ENCODE measurements around the gene ANXA5. TPM values are rescaled to one million over a fixed set of nuclear protein-coding genes. Genes with fewer than 3 reads are reported as not detected.
"Not testable (repeated sequence)": the region's sequence is repeated elsewhere in the genome, so short reads cannot be mapped to it uniquely, and the experiment has no call there.

ANXA5 gene
- total and polyA plus RNA-seq, 4 experiments from 2014 or later: 70.7 to 316 (median 139) TPM

DNA sequence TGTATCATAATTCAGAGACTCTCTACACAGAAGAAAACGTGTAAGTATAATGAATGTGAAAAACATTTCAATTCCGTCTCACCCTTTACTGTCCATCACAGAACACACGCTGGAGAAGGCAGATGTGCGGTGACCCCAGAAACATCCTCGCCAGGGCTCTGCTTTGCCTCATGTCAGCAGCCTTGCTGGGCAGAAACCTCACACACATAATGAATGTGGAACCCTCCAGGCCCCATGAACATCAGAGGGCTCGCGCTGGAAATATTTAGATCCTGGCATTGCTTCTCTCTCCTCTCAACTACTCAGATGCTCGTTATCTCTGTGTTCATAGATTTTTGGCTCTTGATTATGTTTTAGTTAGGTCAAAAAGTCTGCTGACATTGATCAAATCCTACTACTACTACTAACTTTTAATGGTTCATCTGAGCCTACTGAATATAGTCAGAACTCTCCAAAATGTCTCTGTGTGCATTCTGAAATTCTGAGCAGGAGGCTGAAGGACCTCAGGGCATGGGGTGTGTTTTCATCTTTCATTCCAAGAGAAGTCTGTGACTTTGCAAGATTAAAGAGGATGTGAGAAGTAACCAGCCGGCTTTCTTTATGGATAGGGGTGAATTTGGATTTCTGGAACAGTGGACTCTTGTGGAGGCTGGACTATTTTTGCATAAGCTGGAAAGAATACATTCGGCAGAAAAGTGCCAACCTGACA is 41.2 kb upstream of the ANXA5 start:
- Histone ChIP-seq H3K36me3 (ENCODE audit: insufficient read depth, low read length) (no peaks in the 10 kb centered on the region), H3K27me3 (ENCODE audit: insufficient read depth, low read length) (no peaks in the 10 kb centered on the region), H3K27ac (ENCODE audit: low read depth, low read length) (no peak overlapping the region), H3K4me3 (ENCODE audit: low read length in 2 of 2) (no peak overlapping the region), H3K4me1 (ENCODE audit: insufficient read depth, low read length) (no peaks in the 10 kb centered on the region), H3K9me3 (ENCODE audit: control insufficient read depth in 1 of 2, low read length in 2 of 2) (no peaks in the 10 kb centered on the region)
- Mint-ChIP-seq H3K36me3 (no peaks in the 10 kb centered on the region), H3K4me1 (no peaks in the 10 kb centered on the region), H3K27ac (no peak overlapping the region), H3K9me3 (no peaks in the 10 kb centered on the region), H3K4me3 (no peak overlapping the region), H3K27me3 (peaks cover 1 to 5% of the 10 kb centered on the region in 2 donors)
- intact Hi-C loops (cut with micrococcal nuclease): no loop called here
- ChIA-PET CTCF (ENCODE audit: partially characterized antibody) (interaction anchor here (0.7 to 2.4 kb wide), 3 partner anchors 16 to 1358 kb away, joined by 3 to 15 read pairs (median 3); no protein-coding TSS in a partner anchor), POLR2A (ENCODE audit: partially characterized antibody) (no interaction called here)
- DNase-seq: no peak

DNA sequence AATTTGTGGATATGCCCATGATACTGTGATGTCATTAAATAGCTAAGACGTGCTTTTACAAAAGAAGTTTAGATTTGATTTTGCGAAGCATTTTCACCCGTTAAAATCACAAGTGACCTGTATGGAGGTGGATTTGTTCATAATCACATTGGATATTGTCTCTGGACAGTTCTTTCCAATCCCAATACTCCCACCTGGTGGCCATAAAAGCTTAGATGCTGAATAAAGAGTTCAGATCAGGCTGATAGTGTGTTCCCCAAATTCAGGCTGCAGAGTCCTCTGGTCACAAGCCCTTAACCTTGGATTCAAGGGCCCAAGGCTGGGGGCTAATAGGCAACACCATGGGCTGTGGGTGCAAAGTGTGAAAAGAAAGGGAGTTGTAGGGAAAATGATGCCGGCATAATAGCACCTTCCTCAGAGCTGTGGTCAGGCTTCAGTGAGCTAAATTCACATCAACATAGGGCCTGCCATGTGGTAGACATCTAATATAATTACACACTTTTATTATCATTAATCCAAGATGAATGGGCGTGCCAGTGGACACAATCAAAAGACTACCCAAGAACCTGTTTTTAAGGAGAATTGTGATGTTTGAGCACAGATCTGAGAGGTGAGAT is 40.1 kb upstream of the ANXA5 start:
- ChIA-PET CTCF (ENCODE audit: partially characterized antibody) (interaction anchor here (0.6 to 2.4 kb wide), 4 partner anchors 15 to 868 kb away, joined by 3 to 15 read pairs (median 6); no protein-coding TSS in a partner anchor), POLR2A (ENCODE audit: partially characterized antibody) (no interaction called here)
- intact Hi-C loops (cut with micrococcal nuclease): no loop called here
- Histone ChIP-seq H3K27ac (ENCODE audit: low read depth, low read length) (no peak overlapping the region), H3K9me3 (ENCODE audit: control insufficient read depth in 1 of 2, low read length in 2 of 2) (no peaks in the 10 kb centered on the region), H3K27me3 (ENCODE audit: insufficient read depth, low read length) (no peaks in the 10 kb centered on the region), H3K4me1 (ENCODE audit: insufficient read depth, low read length) (no peaks in the 10 kb centered on the region), H3K36me3 (ENCODE audit: insufficient read depth, low read length) (no peaks in the 10 kb centered on the region), H3K4me3 (ENCODE audit: low read length in 2 of 2) (no peak overlapping the region)
- H3K27me3 Mint-ChIP-seq: peaks cover 7% of the 10 kb centered on the region in 2 donors
- H3K4me1 Mint-ChIP-seq: no peaks in the 10 kb centered on the region
- H3K36me3 Mint-ChIP-seq: no peaks in the 10 kb centered on the region
- no peaks in the 10 kb centered on the region for H3K9me3 Mint-ChIP-seq
- H3K4me3 Mint-ChIP-seq: no peak overlapping the region
- peak in 4 of 5 donors; percentile 6 to 12 (median 10) for DNase-seq
- H3K27ac Mint-ChIP-seq: no peak overlapping the region

- ChIA-PET POLR2A (ENCODE audit: partially characterized antibody) (no interaction called here), CTCF (ENCODE audit: partially characterized antibody) (interaction anchor here (1.4 kb wide), 3 partner anchors 9 to 363 kb away, joined by 4 to 6 read pairs (median 5); no protein-coding TSS in a partner anchor)
- H3K27ac ChIP-seq (ENCODE audit: low read depth, low read length): no peak overlapping the region
- H3K36me3 ChIP-seq (ENCODE audit: insufficient read depth, low read length): no peaks in the 10 kb centered on the region
- H3K4me1 Mint-ChIP-seq: no peaks in the 10 kb centered on the region
- no peak for DNase-seq
- no peak overlapping the region for H3K4me3 Mint-ChIP-seq
- H3K27ac Mint-ChIP-seq: no peak overlapping the region
- H3K27me3 Mint-ChIP-seq: peaks cover 6 to 7% of the 10 kb centered on the region in 2 donors
- no peaks in the 10 kb centered on the region for H3K36me3 Mint-ChIP-seq
- H3K4me1 ChIP-seq (ENCODE audit: insufficient read depth, low read length): no peaks in the 10 kb centered on the region
- no peak overlapping the region for H3K4me3 ChIP-seq (ENCODE audit: low read length in 2 of 2)
- no peaks in the 10 kb centered on the region for H3K9me3 ChIP-seq (ENCODE audit: control insufficient read depth in 1 of 2, low read length in 2 of 2)
- intact Hi-C loops (cut with micrococcal nuclease): no loop called here
- peaks cover 0 to 6% (median 0%) of the 10 kb centered on the region in 8 donors for H3K9me3 Mint-ChIP-seq
- no peaks in the 10 kb centered on the region for H3K27me3 ChIP-seq (ENCODE audit: insufficient read depth, low read length)
Measured at GRCh38 chr4:121734571-121734970, 37.8 kb upstream of the ANXA5 start.

DNA sequence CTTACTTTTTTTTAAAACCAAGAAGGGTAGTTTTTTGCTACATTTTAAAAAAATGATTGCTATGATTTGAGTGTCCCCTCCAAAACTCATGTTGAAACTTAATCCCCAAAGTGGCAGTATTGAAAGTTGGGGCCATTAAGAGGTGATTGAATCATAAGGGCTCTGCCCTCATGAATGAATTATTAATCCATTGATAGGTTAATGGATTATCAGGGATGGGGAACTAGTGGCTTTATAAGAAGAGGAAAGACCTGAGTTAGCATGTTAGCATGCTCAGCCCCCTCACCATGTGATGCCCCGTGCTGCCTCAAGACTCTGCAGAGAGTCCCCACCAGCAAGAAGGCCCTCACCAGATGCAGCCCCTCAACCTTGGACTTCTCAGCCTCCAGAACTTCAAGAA is 37.2 kb upstream of the ANXA5 start:
- Histone ChIP-seq H3K36me3 (ENCODE audit: insufficient read depth, low read length) (no peaks in the 10 kb centered on the region), H3K27ac (ENCODE audit: low read depth, low read length) (no peak overlapping the region), H3K9me3 (ENCODE audit: control insufficient read depth in 1 of 2, low read length in 2 of 2) (no peaks in the 10 kb centered on the region), H3K27me3 (ENCODE audit: insufficient read depth, low read length) (no peaks in the 10 kb centered on the region), H3K4me1 (ENCODE audit: insufficient read depth, low read length) (no peaks in the 10 kb centered on the region), H3K4me3 (ENCODE audit: low read length in 2 of 2) (no peak overlapping the region)
- H3K27me3 Mint-ChIP-seq: peaks cover 6 to 7% of the 10 kb centered on the region in 2 donors
- no peak overlapping the region for H3K4me3 Mint-ChIP-seq
- intact Hi-C loops (cut with micrococcal nuclease): no loop called here
- H3K36me3 Mint-ChIP-seq: no peaks in the 10 kb centered on the region
- H3K9me3 Mint-ChIP-seq: peaks cover 0 to 6% (median 0%) of the 10 kb centered on the region in 8 donors
- H3K4me1 Mint-ChIP-seq: no peaks in the 10 kb centered on the region
- no peak for DNase-seq
- no peak overlapping the region for H3K27ac Mint-ChIP-seq
- POLR2A ChIA-PET (ENCODE audit: partially characterized antibody): no interaction called here
- CTCF ChIA-PET (ENCODE audit: partially characterized antibody): interaction anchor here (1.0 to 1.4 kb wide), 2 partner anchors 362 to 363 kb away, joined by 3 to 4 read pairs; no protein-coding TSS in a partner anchor

- H3K9me3 ChIP-seq (ENCODE audit: control insufficient read depth in 1 of 2, low read length in 2 of 2); H3K36me3 Mint-ChIP-seq; H3K27me3 ChIP-seq (ENCODE audit: insufficient read depth, low read length); H3K4me1 Mint-ChIP-seq; DNase-seq; H3K4me1 ChIP-seq (ENCODE audit: insufficient read depth, low read length); H3K4me3 Mint-ChIP-seq; H3K27me3 Mint-ChIP-seq; H3K27ac Mint-ChIP-seq; H3K9me3 Mint-ChIP-seq; intact Hi-C loops (cut with micrococcal nuclease); H3K4me3 ChIP-seq (ENCODE audit: low read length in 2 of 2); POLR2A ChIA-PET (ENCODE audit: partially characterized antibody); H3K27ac ChIP-seq (ENCODE audit: low read depth, low read length); H3K36me3 ChIP-seq (ENCODE audit: insufficient read depth, low read length): not testable (repeated sequence)
- CTCF ChIA-PET (ENCODE audit: partially characterized antibody): interaction anchor here (3.3 kb wide), 1 partner anchor 537 kb away, joined by 10 read pairs; no protein-coding TSS in a partner anchor
Measured at GRCh38 chr4:121729753-121730152, 33.0 kb upstream of the ANXA5 start.

DNA sequence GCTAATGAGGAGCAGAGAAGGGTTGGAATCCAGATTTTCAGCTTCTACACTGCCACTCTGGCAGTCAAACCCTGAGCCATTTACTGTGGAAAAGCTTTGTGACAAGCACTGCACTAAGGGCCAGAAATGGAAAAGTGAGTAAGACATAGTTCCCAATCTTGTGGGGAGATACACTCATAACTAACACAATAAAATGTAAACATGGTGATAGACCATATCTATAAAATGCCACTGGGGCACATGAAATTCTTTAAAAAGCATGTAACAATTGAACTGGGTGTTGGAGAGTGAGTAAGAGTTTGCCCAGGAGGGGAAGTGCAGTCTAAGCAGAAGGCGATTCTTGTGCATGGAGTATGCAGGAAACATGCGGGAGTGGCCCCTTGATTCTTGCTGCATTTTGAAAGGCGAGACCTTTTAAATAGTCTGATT is 32.0 kb upstream of the ANXA5 start:
- Histone ChIP-seq H3K27ac (ENCODE audit: low read depth, low read length) (no peak overlapping the region), H3K9me3 (ENCODE audit: control insufficient read depth in 1 of 2, low read length in 2 of 2) (no peaks in the 10 kb centered on the region), H3K36me3 (ENCODE audit: insufficient read depth, low read length) (no peaks in the 10 kb centered on the region), H3K27me3 (ENCODE audit: insufficient read depth, low read length) (no peaks in the 10 kb centered on the region), H3K4me3 (ENCODE audit: low read length in 2 of 2) (no peak overlapping the region), H3K4me1 (ENCODE audit: insufficient read depth, low read length) (no peaks in the 10 kb centered on the region)
- H3K36me3 Mint-ChIP-seq: no peaks in the 10 kb centered on the region
- H3K27ac Mint-ChIP-seq: no peak overlapping the region
- H3K4me3 Mint-ChIP-seq: no peak overlapping the region
- intact Hi-C loops (cut with micrococcal nuclease): no loop called here
- DNase-seq: no peak
- POLR2A ChIA-PET (ENCODE audit: partially characterized antibody): no interaction called here
- H3K9me3 Mint-ChIP-seq: peaks cover 0 to 6% (median 0%) of the 10 kb centered on the region in 8 donors
- peaks cover 0 to 2% (median 0%) of the 10 kb centered on the region in 4 donors for H3K4me1 Mint-ChIP-seq
- CTCF ChIA-PET (ENCODE audit: partially characterized antibody): interaction anchor here (1.2 to 3.3 kb wide), 3 partner anchors 33 to 536 kb away, joined by 3 to 10 read pairs (median 3); no protein-coding TSS in a partner anchor
- peaks cover 2 to 9% of the 10 kb centered on the region in 2 donors for H3K27me3 Mint-ChIP-seq

GRCh38 chr4:121728066-121728465 is 31.3 kb upstream of the ANXA5 start:
- POLR2A ChIA-PET (ENCODE audit: partially characterized antibody): no interaction called here
- H3K27ac Mint-ChIP-seq: no peak overlapping the region

More at GRCh38 chr4:121728066-121728465, 31.3 kb upstream of the ANXA5 start:
- intact Hi-C loops (cut with micrococcal nuclease): no loop called here
- Histone ChIP-seq H3K27me3 (ENCODE audit: insufficient read depth, low read length) (no peaks in the 10 kb centered on the region), H3K4me1 (ENCODE audit: insufficient read depth, low read length) (no peaks in the 10 kb centered on the region), H3K27ac (ENCODE audit: low read depth, low read length) (no peak overlapping the region), H3K4me3 (ENCODE audit: low read length in 2 of 2) (no peak overlapping the region), H3K36me3 (ENCODE audit: insufficient read depth, low read length) (no peaks in the 10 kb centered on the region), H3K9me3 (ENCODE audit: control insufficient read depth in 1 of 2, low read length in 2 of 2) (no peaks in the 10 kb centered on the region)
- H3K27me3 Mint-ChIP-seq: peaks cover 2 to 9% of the 10 kb centered on the region in 2 donors
- H3K36me3 Mint-ChIP-seq: no peaks in the 10 kb centered on the region
- no peak for DNase-seq
- H3K4me3 Mint-ChIP-seq: no peak overlapping the region
- H3K9me3 Mint-ChIP-seq: peaks cover 0 to 6% (median 0%) of the 10 kb centered on the region in 8 donors
- peaks cover 0 to 2% (median 0%) of the 10 kb centered on the region in 4 donors for H3K4me1 Mint-ChIP-seq
- CTCF ChIA-PET (ENCODE audit: partially characterized antibody): interaction anchor here (1.2 to 3.3 kb wide), 3 partner anchors 32 to 535 kb away, joined by 3 to 10 read pairs (median 3); no protein-coding TSS in a partner anchor

All from CD4-positive, alpha-beta memory T cell (primary cell).